Heart right ventricle (tissue), 16 donors: Measurements from ENCODE around the gene ALAS1. TPM values are rescaled to one million over a fixed set of nuclear protein-coding genes. Genes with fewer than 3 reads are reported as not detected.

Experiments
- ATAC-seq, 8 donors: fragments of 200-7000 bp; cut with Tn5 transposase; one replicate each; pipeline ENCODE4 v1.9.1; 2020; ENCODE audit warnings: mild to moderate bottlenecking in 8 of 8, moderate library complexity in 8 of 8, moderate number of reproducible peaks in 1 of 8
- DNase-seq, 2 donors: peaks; one replicate each; pipeline ENCODE4 v3.0.0-alpha.2; 2020
- H3K27ac ChIP-seq, 10 donors: fragments of 200-600 bp; sonication (generic) in 2 of 10; one replicate each; pipeline versions ENCODE4 v1.5.0 to v1.8.0; 2020 to 2022; ENCODE audit warnings: mild to moderate bottlenecking in 3 of 10
- H3K27me3 ChIP-seq, 7 donors: fragments of 200-600 bp; one replicate each; pipeline ENCODE4 v1.8.0; 2021 to 2022; ENCODE audit warnings: mild to moderate bottlenecking in 2 of 7
- H3K36me3 ChIP-seq, 9 donors: fragments of 200-600 bp; sonication (generic) in 1 of 9; one replicate each; pipeline versions ENCODE4 v1.5.0 to v1.8.0; 2020 to 2022; ENCODE audit warnings: mild to moderate bottlenecking in 2 of 9
- H3K4me1 ChIP-seq, 9 donors: fragments of 200-600 bp; sonication (generic) in 1 of 9; one replicate each; pipeline versions ENCODE4 v1.5.0 to v1.8.0; 2020 to 2022; ENCODE audit warnings: mild to moderate bottlenecking in 4 of 9
- H3K4me3 ChIP-seq, 10 donors: fragments of 200-600 bp; sonication (generic) in 2 of 10; one replicate each; pipeline versions ENCODE4 v1.5.0 to v1.8.0; 2020 to 2022; ENCODE audit warnings: mild to moderate bottlenecking in 7 of 10, moderate library complexity in 2 of 10
- H3K9me3 ChIP-seq, 11 donors: fragments of 200-600 bp in 10 of 11; sonication (generic) in 2 of 11; one replicate each; pipeline versions ENCODE4 v1.5.0 to v1.8.0; 2013 to 2022; ENCODE audit warnings: mild to moderate bottlenecking in 2 of 11, control low read depth in 1 of 11, moderate library complexity in 1 of 11
- WGBS, 2 donors: extraction: QIAGEN DNeasy Blood & Tissue Kit; methylation state at CpG; one replicate each; pipeline ENCODE4 v1.1.7; 2013; ENCODE audit warnings: inconsistent platforms in 1 of 2; 5-methylcytosine and 5-hydroxymethylcytosine counted together
- intact Hi-C, 10 donors: fragments of 100-400 bp; cut with DNase I; formaldehyde crosslinking; loops; one replicate each; pipeline versions ENCODE4 v1.11.1 to v1.14.2; 2022
- polyA plus RNA-seq, 2 donors: library from polyadenylated mRNA; stranded (reverse); fragments of 200-250 nt; gene quantifications; one replicate each; pipeline ENCODE4 v1.2.3, GENCODE V29; 2013
- total RNA-seq, 10 donors: library from RNA; stranded (reverse); fragmentation: NEBNext Ultra II Directional in 3 of 10; extraction: Animal tissue kit (Norgen Biotek cat#: 25700) in 3 of 10; gene quantifications; one replicate each; pipeline versions ENCODE4 v1.2.1 to v1.2.4, GENCODE V29; 2021 to 2023
- TF ChIP-seq, protein P1 (sequence below), 9 donors: fragments of 200-600 bp; sonication (generic) in 2 of 9; IDR thresholded peaks; one replicate each; pipeline versions ENCODE4 v1.5.0 to v1.8.0; 2021 to 2022; ENCODE audit warnings: antibody characterized with exemption in 9 of 9, mild to moderate bottlenecking in 5 of 9, moderate library complexity in 1 of 9
- donor health status: Arrhythmogenic right ventricular cardiomyopathy.
- donor health status: ischemic (EF 13 %, LVEDD 7.1; RV severe dilation, severe dysfunction).
- donor health status: healthy with polysubstance abuse.
- donor health status: DM: no; HTN: yes; CAD: no.
- donor health status: DM: no; HTN: no; CAD: no.
- donor health status: ischemic (EF 25% LVEDD 6.9; RV normal size, moderate dysfunction).
- donor health status: ischemic (EF 25% LVEDD 5.7; RV mildly dilated, moderate dysfunction).
- donor health status: healthy.
- donor health status: DM: yes; HTN: yes; CAD: no.
- donor health status: Ischemic cardiomyopathy.
- donor health status: ischemic (EF 35%, LVEDD 5.7; RV mildly dilated, moderate dysfunction).
- donor health status: nonischemic (EF 11% LVEDD 7.7; RV severe dilation, severe dysfunction).
- donor health status: DM: yes; HTN: yes; CAD: no.
- donor health status: PGD.
- donor health status: ischemic (EF 29% LVEDD 5.4; RV normal size, mild dysfunction).
- donor health status: nonischemic (EF 23%, LVEDD 6.1; RV moderate dilation, normal function).

Gene ALAS1
- total and polyA plus RNA-seq, 12 donors, result 55.2 to 233 (median 176) TPM

DNA sequence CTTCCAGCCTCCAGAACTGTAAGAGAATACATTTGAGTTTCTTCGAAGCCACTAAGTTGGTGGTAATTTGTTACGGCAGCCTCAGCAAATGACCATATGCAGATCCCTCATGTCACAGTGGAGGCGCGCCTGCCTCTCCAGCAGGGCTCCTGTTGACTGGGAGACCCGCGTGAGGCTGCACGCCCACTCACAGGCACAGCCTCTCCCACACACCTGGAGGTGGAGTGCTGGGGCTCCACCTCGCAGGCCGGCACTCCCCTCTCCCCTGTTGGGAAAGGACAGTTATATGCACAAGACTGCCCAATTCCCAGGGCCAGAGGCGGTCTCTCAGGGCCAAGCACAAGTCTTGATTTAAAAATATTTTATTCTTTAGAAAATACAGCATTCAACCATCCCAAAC lies 30.3 kb downstream of the ALAS1 start:
- Histone ChIP-seq H3K27me3 (no peaks in the 10 kb centered on the region), H3K27ac (no peak overlapping the region), H3K4me3 (no peak overlapping the region), H3K4me1 (peaks cover 3 to 31% (median 16%) of the 10 kb centered on the region in 9 donors), H3K36me3 (peaks cover 0 to 65% (median 47%) of the 10 kb centered on the region in 9 donors), H3K9me3 (no peaks in the 10 kb centered on the region)
- TF ChIP-seq, protein P1, sequence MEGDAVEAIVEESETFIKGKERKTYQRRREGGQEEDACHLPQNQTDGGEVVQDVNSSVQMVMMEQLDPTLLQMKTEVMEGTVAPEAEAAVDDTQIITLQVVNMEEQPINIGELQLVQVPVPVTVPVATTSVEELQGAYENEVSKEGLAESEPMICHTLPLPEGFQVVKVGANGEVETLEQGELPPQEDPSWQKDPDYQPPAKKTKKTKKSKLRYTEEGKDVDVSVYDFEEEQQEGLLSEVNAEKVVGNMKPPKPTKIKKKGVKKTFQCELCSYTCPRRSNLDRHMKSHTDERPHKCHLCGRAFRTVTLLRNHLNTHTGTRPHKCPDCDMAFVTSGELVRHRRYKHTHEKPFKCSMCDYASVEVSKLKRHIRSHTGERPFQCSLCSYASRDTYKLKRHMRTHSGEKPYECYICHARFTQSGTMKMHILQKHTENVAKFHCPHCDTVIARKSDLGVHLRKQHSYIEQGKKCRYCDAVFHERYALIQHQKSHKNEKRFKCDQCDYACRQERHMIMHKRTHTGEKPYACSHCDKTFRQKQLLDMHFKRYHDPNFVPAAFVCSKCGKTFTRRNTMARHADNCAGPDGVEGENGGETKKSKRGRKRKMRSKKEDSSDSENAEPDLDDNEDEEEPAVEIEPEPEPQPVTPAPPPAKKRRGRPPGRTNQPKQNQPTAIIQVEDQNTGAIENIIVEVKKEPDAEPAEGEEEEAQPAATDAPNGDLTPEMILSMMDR (IDR thresholded peaks at IDR 0.05), result no peak
- intact Hi-C loops, result loop anchor here in 1 of 10 donors (2.0 kb wide), 1 partner anchor 109 kb away; no protein-coding TSS in a partner anchor
- WGBS, 2 donors, result 87 to 92% methylated on average over 10 of the region's 10 CpGs
- DNase-seq (no peak), ATAC-seq (no peak)

DNA sequence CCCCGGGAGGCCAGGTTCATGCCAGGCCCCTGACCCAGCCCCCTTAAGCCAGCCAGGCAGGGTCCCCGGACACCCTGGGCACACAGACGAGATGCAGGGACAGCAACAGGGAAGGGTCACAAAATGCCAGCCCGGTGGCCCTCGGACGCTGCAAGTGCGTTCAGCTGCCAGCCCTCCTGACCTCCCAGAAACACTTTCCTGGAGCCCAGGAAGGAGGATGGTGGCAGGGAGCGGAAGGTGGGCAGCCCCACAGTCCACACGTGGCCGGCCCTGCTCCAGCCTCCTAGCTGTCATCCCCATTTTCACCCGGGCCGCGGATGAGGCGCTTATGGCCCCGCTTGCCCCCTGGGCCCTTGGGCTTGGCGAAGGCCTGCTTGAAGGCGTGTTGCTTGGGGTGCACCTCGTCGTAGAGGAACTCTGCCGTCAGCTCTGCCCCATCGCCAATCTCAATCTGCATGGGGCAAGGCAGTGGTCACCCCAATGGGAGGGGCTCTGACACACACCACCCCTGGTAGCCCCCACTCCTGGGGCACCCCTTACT lies 30.9 kb downstream of the ALAS1 start:
- intact Hi-C loops, result loop anchor here in 1 of 10 donors (2.0 kb wide), 1 partner anchor 108 kb away; no protein-coding TSS in a partner anchor

GRCh38 chr3:52229656-52230055 lies 31.7 kb downstream of the ALAS1 start:
- H3K4me3 ChIP-seq, result no peak overlapping the region
- intact Hi-C loops, result loop anchor here in 5 of 10 donors (2.0 to 10.0 kb wide), 7 partner anchors 48 to 225 kb away; partner anchors contain the start of genes NISCH (in 1 of the 5), TNNC1 (in 1 of the 5) and WDR82 (in 1 of the 5)
- ATAC-seq (no peak), DNase-seq (no peak)
- peaks cover 0 to 78% (median 51%) of the 10 kb centered on the region in 9 donors for H3K36me3 ChIP-seq
- peaks cover 6 to 41% (median 23%) of the 10 kb centered on the region in 9 donors for H3K4me1 ChIP-seq
- no peaks in the 10 kb centered on the region for H3K9me3 ChIP-seq
- TF ChIP-seq, protein P1 (IDR thresholded peaks at IDR 0.05), result no peak
- 94 to 97% methylated on average over 13 of the region's 13 CpGs for WGBS, 2 donors
- H3K27ac ChIP-seq, result no peak overlapping the region
- no peaks in the 10 kb centered on the region for H3K27me3 ChIP-seq

More for the DNA sequence above, 30.9 kb downstream of the ALAS1 start:
- Histone ChIP-seq H3K27ac (no peak overlapping the region), H3K27me3 (no peaks in the 10 kb centered on the region), H3K36me3 (peaks cover 0 to 70% (median 51%) of the 10 kb centered on the region in 9 donors), H3K4me3 (no peak overlapping the region), H3K4me1 (peaks cover 3 to 34% (median 18%) of the 10 kb centered on the region in 9 donors), H3K9me3 (no peaks in the 10 kb centered on the region)
- whole genome bisulfite sequencing, 2 donors, result 90 to 92% methylated on average over 21 of the region's 21 CpGs
- ATAC-seq, result no peak
- no peak for DNase-seq
- TF ChIP-seq, protein P1 (IDR thresholded peaks at IDR 0.05), result no peak

DNA sequence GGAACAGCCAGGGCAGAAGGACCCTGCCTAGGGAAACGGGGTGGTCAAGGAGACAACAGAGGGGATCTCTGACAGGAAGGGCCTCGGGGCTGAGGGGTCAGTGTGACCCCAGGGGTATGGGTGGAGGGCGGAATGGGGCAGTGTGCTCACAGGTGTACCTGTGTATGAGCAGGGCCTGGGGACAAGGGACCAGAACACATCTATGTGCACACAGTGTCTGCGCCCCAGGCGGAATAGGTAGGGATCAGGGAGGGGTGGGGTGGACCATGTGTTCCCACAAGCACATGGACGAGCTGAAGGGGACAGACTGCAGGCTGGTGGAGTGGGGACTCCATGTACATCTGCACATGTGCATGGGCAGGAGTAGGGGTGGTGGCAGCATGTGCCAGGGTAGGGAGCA lies 32.5 kb downstream of the ALAS1 start:
- WGBS, 2 donors, result 90 to 95% methylated on average over 6 of the region's 6 CpGs
- ATAC-seq (no peak), DNase-seq (no peak)
- H3K36me3 ChIP-seq, result peaks cover 0 to 85% (median 54%) of the 10 kb centered on the region in 9 donors
- no peaks in the 10 kb centered on the region for H3K9me3 ChIP-seq
- no peak overlapping the region for H3K27ac ChIP-seq
- H3K4me3 ChIP-seq, result no peak overlapping the region
- H3K27me3 ChIP-seq, result no peaks in the 10 kb centered on the region
- H3K4me1 ChIP-seq, result peaks cover 6 to 45% (median 29%) of the 10 kb centered on the region in 9 donors
- intact Hi-C loops, result loop anchor here in 5 of 10 donors (2.0 to 10.0 kb wide), 6 partner anchors 47 to 224 kb away; partner anchors contain the start of genes NISCH (in 1 of the 5), TNNC1 (in 1 of the 5) and WDR82 (in 1 of the 5)
- TF ChIP-seq, protein P1 (IDR thresholded peaks at IDR 0.05), result no peak
